HepG2 (cell line): ENCODE data around the gene CXXC5. TPM values are rescaled to one million over a fixed set of nuclear protein-coding genes. Genes with fewer than 3 reads are reported as not detected.

Experiments used
- CTCF ChIP-seq: sonication (generic); formaldehyde crosslinking; IDR thresholded peaks from 2 replicates; pipeline ENCODE4 v1.5.0; 2020; ENCODE audit warnings: mild to moderate bottlenecking, missing genetic modification reagents, moderate library complexity
- HNF4A ChIP-seq: sonication (generic); formaldehyde crosslinking; IDR thresholded peaks from 2 replicates; pipeline ENCODE4 v1.4.0; 2020; ENCODE audit warnings: missing genetic modification reagents
- NCOA2 ChIP-seq: sonication (generic); formaldehyde crosslinking; IDR thresholded peaks from 2 replicates; pipeline ENCODE4 v1.8.0; 2022; ENCODE audit warnings: inconsistent platforms
- TFAP4 ChIP-seq: sonication (generic); IDR thresholded peaks from 2 replicates; pipeline ENCODE4 v1.6.1; 2016; ENCODE audit warnings: low read depth, borderline replicate concordance
- ZFP91 ChIP-seq: sonication (generic); formaldehyde crosslinking; IDR thresholded peaks from 2 replicates; pipeline ENCODE4 v1.9.0; 2022; ENCODE audit warnings: missing genetic modification reagents, mild to moderate bottlenecking, borderline replicate concordance
- ZNF451 ChIP-seq: sonication (generic); formaldehyde crosslinking; IDR thresholded peaks from 2 replicates; pipeline ENCODE4 v1.5.0; 2020; ENCODE audit warnings: mild to moderate bottlenecking, missing genetic modification reagents
- ZNF646 ChIP-seq: sonication (generic); formaldehyde crosslinking; IDR thresholded peaks from 2 replicates; pipeline ENCODE4 v1.9.0; 2021; ENCODE audit warnings: mild to moderate bottlenecking, missing genetic modification reagents
- ZNF687 ChIP-seq: sonication (generic); formaldehyde crosslinking; IDR thresholded peaks from 2 replicates; pipeline ENCODE4 v1.5.1; 2020; ENCODE audit warnings: mild to moderate bottlenecking, missing genetic modification reagents, moderate library complexity
- ZNF704 ChIP-seq: sonication (generic); formaldehyde crosslinking; IDR thresholded peaks from 2 replicates; pipeline ENCODE4 v1.8.1; 2023; ENCODE audit warnings: mild to moderate bottlenecking, inconsistent platforms, moderate library complexity, missing genetic modification reagents, borderline replicate concordance
- ZNF772 ChIP-seq: sonication (generic); formaldehyde crosslinking; IDR thresholded peaks from 2 replicates; pipeline ENCODE4 v1.5.0; 2020; ENCODE audit warnings: mild to moderate bottlenecking, missing genetic modification reagents
- ZSCAN25 ChIP-seq: sonication (generic); formaldehyde crosslinking; IDR thresholded peaks from 2 replicates; pipeline ENCODE4 v1.8.0; 2022; ENCODE audit warnings: mild to moderate bottlenecking, missing genetic modification reagents
- polyA plus RNA-seq, 8 experiments: library from polyadenylated mRNA; depleted of rRNA in 3 of 8; stranded (reverse) in 7 of 8; unstranded in 1 of 8; fragments of >200 nt; fragmentation: Illumina TruSeq in 4 of 8; extraction: Trizol in 4 of 8; gene quantifications; 2 replicates each; pipeline versions ENCODE4 v1.2.1 to v1.2.3, GENCODE V29; 2011 to 2016; ENCODE audit warnings: low read depth in 4 of 8, missing spikeins in 1 of 8, mixed read lengths in 1 of 8; ENCODE audit not compliant: insufficient read depth in 1 of 8
- total RNA-seq, 5 experiments: library from RNA; depleted of rRNA; stranded (reverse); fragments of >200 nt; fragmentation: Illumina TruSeq; extraction: Trizol; gene quantifications; 2 replicates each; pipeline ENCODE4 v1.2.3, GENCODE V29; 2016; ENCODE audit warnings: low read depth in 1 of 5

CXXC5 gene
- total and polyA plus RNA-seq, 2 of the 13 experiments (the other 11 are each of a cell fraction or from before 2014, with no cell fraction given): 32.3 to 33.0 TPM

GRCh38 chr5:139670369-139671095 lies 22.4 kb downstream of the CXXC5 start (continued):
- peak; percentile 73 for TF ChIP-seq ZNF646 (CRISPR knock-in tag)
- no peak for TF ChIP-seq ZNF451 (CRISPR knock-in tag)
- TF ChIP-seq NCOA2 (CRISPR knock-in tag): no peak
- TF ChIP-seq ZNF704 (CRISPR knock-in tag): no peak
- TF ChIP-seq HNF4A (CRISPR knock-in tag): no peak
- peak; percentile 67 for TF ChIP-seq ZNF687 (CRISPR knock-in tag)
- TF ChIP-seq TFAP4: no peak
- no peak for TF ChIP-seq ZNF772 (CRISPR knock-in tag)
- peak; percentile 67 for TF ChIP-seq CTCF (CRISPR knock-in tag)
- peak; percentile 38; the same call in 1 of the 2 replicates for TF ChIP-seq ZFP91 (CRISPR knock-in tag)
- TF ChIP-seq ZSCAN25: peak; percentile 28; the same call in 1 of the 2 replicates
